H1 (cell line): Measurements from ENCODE around the gene PAK6. TPM values are rescaled to one million over a fixed set of nuclear protein-coding genes. Genes with fewer than 3 reads are reported as not detected.

Experiments used
- POLR2AphosphoS5 ChIP-seq: IDR thresholded peaks from 2 replicates; pipeline ENCODE4 v1.6.1; 2011; ENCODE audit warnings: low read depth, low read length
- ZNF274 ChIP-seq: IDR thresholded peaks from 2 replicates; pipeline ENCODE4 v1.7.0; 2012; ENCODE audit warnings: low read length, borderline replicate concordance; ENCODE audit errors: extremely low read depth
- polyA plus RNA-seq, 7 experiments: library from polyadenylated mRNA; depleted of rRNA in 3 of 7; stranded (reverse) in 5 of 7; unstranded in 2 of 7; fragments of >200 nt in 5 of 7; fragments of 200-250 nt in 2 of 7; gene quantifications; 1 replicate in 5 of 7; 2 replicates in 1 of 7; 4 replicates in 1 of 7; pipeline versions ENCODE4 v1.2.1 to v1.2.3, GENCODE V29; 2011 to 2013; ENCODE audit warnings: missing spikeins in 2 of 7, mixed read lengths in 2 of 7
- total RNA-seq: library from RNA; stranded (reverse); fragmentation: NEBNext Ultra II Directional; extraction: Animal tissue kit (Norgen Biotek cat#: 25700); gene quantifications from 2 replicates; pipeline ENCODE4 v1.2.1, GENCODE V29; 2021

The PAK6 gene
- total and polyA plus RNA-seq, 2 of the 8 experiments (the other 6 are each of a cell fraction or from before 2014, with no cell fraction given) = 6.9 to 9.4 TPM

DNA sequence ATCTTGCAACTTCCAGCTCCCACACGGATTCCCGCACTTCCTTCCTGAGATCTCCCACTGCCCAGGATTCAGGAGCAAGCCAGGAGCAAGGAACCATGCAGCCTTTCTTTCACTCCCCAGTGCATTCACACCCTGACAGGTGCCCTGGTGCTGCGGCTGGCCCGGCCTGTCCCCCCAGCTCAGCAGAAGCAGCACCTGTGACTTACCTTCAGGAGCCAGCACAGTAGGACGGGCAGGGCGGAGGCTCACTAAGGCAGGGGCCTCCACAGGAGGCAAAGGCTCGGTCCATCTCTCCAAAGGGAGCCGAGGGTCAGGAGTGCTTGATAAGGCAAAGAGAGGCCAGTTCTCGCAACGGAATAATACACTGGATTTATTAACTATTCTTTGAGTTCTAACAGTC lies 39.2 kb downstream of the PAK6 start (continued):
- TF ChIP-seq ZNF274 = no peak
- no peak for TF ChIP-seq POLR2AphosphoS5
